RWPE2 (cell line): ENCODE results near the gene BOLA3.

Experiments
- ATAC-seq: fragments of 200-7000 bp; cut with Tn5 transposase; 3 replicates; pipeline ENCODE4 v1.9.1; 2021; ENCODE audit warnings: low read depth
- DNase-seq: peaks from one replicate; pipeline ENCODE4 v3.0.0-alpha.2; 2020; ENCODE audit warnings: low spot score
- H3K27ac ChIP-seq: fragments of 450-650 bp; 2 replicates; pipeline ENCODE4 v1.5.1; 2017; ENCODE audit warnings: mild to moderate bottlenecking; ENCODE audit not compliant: poor library complexity, severe bottlenecking
- H3K27me3 ChIP-seq: fragments of 250-450 bp; sonication (Bioruptor Pico); 2 replicates; pipeline ENCODE4 v1.5.1; 2021; ENCODE audit warnings: mild to moderate bottlenecking, moderate library complexity; ENCODE audit not compliant: insufficient read depth, poor library complexity, severe bottlenecking
- H3K36me3 ChIP-seq: fragments of 250-450 bp; sonication (Bioruptor Pico); 2 replicates; pipeline ENCODE4 v1.5.1; 2020; ENCODE audit warnings: low read depth, mild to moderate bottlenecking, moderate library complexity
- H3K4me1 ChIP-seq: fragments of 250-450 bp; sonication (Bioruptor Pico); 2 replicates; pipeline ENCODE4 v1.5.1; 2021; ENCODE audit warnings: mild to moderate bottlenecking, moderate library complexity; ENCODE audit not compliant: insufficient read depth, poor library complexity, severe bottlenecking
- H3K4me3 ChIP-seq: fragments of 250-450 bp; sonication (Bioruptor Pico); 2 replicates; pipeline ENCODE4 v1.5.1; 2021; ENCODE audit warnings: mild to moderate bottlenecking, moderate library complexity; ENCODE audit not compliant: severe bottlenecking
- H3K9me3 ChIP-seq: fragments of 250-450 bp; sonication (Bioruptor Pico); 2 replicates; pipeline ENCODE4 v1.5.1; 2021; ENCODE audit warnings: mild to moderate bottlenecking, moderate library complexity; ENCODE audit not compliant: severe bottlenecking
- TF ChIP-seq, protein P1 (sequence below): fragments of 450-650 bp; IDR thresholded peaks from one replicate; pipeline ENCODE4 v1.5.1; 2017; ENCODE audit warnings: mild to moderate bottlenecking, moderate library complexity; ENCODE audit not compliant: poor library complexity, severe bottlenecking

BOLA3 gene

DNA sequence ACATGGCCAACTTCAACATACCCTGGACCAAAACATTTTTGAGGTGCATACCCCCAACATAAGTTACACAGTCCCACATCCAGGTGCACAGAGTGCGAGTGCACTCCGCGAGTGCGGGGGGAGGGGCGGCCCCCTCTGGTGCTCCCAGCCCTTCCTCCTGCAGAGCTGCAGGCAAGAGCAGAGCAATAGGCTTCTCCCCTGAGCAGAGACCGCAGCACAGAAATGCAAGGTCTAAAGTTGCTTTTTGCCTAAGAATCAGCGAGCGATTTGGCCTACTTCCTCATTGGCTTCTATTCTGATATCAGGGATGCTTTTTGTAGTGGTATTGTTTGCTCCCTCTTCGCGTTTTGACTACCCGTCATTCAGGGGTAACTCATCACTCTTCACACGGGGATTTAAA is 40.6 kb downstream of the BOLA3 start:
- ATAC-seq (no peak), DNase-seq (no peak)
- H3K27me3 ChIP-seq: no peaks in the 10 kb centered on the region
- H3K36me3 ChIP-seq: peaks cover 11% of the 10 kb centered on the region
- H3K4me1 ChIP-seq: no peaks in the 10 kb centered on the region
- no peak overlapping the region for H3K27ac ChIP-seq
- H3K4me3 ChIP-seq: no peak overlapping the region
- TF ChIP-seq, protein P1, sequence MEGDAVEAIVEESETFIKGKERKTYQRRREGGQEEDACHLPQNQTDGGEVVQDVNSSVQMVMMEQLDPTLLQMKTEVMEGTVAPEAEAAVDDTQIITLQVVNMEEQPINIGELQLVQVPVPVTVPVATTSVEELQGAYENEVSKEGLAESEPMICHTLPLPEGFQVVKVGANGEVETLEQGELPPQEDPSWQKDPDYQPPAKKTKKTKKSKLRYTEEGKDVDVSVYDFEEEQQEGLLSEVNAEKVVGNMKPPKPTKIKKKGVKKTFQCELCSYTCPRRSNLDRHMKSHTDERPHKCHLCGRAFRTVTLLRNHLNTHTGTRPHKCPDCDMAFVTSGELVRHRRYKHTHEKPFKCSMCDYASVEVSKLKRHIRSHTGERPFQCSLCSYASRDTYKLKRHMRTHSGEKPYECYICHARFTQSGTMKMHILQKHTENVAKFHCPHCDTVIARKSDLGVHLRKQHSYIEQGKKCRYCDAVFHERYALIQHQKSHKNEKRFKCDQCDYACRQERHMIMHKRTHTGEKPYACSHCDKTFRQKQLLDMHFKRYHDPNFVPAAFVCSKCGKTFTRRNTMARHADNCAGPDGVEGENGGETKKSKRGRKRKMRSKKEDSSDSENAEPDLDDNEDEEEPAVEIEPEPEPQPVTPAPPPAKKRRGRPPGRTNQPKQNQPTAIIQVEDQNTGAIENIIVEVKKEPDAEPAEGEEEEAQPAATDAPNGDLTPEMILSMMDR: no peak
- no peaks in the 10 kb centered on the region for H3K9me3 ChIP-seq

DNA sequence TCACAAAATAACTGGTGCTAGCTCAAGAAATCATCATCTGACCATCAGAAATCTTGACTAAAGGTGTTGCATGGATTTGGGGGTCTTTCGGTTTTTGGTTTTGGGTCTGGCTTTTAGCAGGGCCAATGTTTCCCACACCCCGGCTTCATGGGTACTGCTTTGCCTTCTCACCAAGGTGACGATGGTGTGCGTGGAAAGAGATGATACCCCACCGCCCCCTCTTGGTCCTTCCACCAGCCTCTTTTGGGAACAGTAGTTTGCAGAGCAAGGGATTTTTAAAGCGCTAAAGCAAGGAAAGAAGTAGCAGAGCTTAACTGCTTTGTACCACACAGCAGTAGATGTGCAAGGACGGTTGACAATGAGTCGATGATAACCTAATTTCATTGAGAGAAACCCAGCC is 42.3 kb downstream of the BOLA3 start:
- no peak overlapping the region for H3K27ac ChIP-seq
- H3K9me3 ChIP-seq: no peaks in the 10 kb centered on the region
- no peaks in the 10 kb centered on the region for H3K27me3 ChIP-seq
- H3K4me3 ChIP-seq: no peak overlapping the region
- no peak for ATAC-seq
- H3K4me1 ChIP-seq: no peaks in the 10 kb centered on the region
- peaks cover 18% of the 10 kb centered on the region for H3K36me3 ChIP-seq
- TF ChIP-seq, protein P1: no peak
- DNase-seq: no peak

DNA sequence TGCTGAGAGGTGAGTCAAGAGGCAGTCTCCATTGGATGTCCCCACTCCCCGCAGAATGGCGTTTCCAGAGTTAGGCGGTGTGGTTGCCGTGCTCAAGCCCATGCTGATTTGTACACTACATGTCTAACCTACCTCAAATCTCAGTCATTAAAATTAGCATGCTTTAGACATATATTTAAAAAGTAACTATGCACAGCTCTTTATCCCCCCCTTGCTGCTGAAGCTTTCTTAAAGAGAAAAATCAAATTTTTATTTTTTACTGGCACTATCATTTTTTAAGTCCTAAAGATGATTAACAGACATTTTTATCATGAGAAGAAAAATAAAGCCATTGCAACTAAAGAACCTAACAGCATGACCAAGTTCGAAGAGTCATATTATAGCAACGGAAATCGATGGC is 42.9 kb downstream of the BOLA3 start:
- H3K4me3 ChIP-seq: no peak overlapping the region
- H3K9me3 ChIP-seq: no peaks in the 10 kb centered on the region
- DNase-seq: no peak
- TF ChIP-seq, protein P1: peak; percentile 33
- no peaks in the 10 kb centered on the region for H3K4me1 ChIP-seq
- no peak overlapping the region for H3K27ac ChIP-seq
- ATAC-seq: no peak
- H3K27me3 ChIP-seq: no peaks in the 10 kb centered on the region
- H3K36me3 ChIP-seq: peaks cover 23% of the 10 kb centered on the region

DNA sequence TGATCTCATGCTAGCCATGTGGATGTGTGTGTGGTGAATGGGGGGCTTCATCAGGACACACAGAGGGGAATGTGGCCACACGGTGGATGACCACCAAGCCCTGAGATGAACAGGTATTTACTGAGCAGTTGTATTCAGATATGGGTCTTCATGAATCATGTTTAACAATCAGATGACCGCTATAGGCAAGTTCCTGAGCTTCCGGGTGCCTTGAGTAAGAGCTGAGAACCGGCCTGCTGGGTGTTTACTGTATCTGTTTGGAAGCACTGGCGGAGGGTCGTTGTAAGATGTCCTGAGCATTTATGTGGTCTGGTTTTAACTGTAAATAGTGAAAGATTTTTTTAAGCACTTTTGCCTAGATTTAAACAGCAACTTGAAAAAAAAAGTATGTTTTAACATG is 43.9 kb downstream of the BOLA3 start:
- H3K36me3 ChIP-seq: peaks cover 24% of the 10 kb centered on the region
- TF ChIP-seq, protein P1: no peak

DNA sequence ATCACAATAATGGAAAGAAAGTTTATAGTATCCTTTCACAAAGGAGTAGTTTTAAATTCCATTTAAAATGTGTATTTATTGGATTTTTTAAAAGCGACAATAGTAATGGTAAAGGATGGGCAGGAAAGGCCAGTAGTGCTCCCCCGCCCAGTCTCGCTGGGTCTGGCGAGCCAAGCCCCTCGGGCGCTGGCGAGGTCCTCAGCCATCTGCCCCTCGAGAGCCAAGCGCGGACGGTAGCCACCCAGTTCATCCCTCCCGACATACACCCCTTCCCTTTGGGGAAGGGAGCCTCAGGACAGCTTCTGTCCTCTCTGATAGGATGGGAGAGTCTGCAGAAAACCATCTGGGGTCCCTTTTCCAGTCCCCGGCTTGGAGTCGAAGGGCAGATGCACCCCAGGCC is 45.2 kb downstream of the BOLA3 start:
- TF ChIP-seq, protein P1: no peak
- no peaks in the 10 kb centered on the region for H3K9me3 ChIP-seq
- no peak overlapping the region for H3K27ac ChIP-seq
- H3K36me3 ChIP-seq: peaks cover 36% of the 10 kb centered on the region
- ATAC-seq (no peak), DNase-seq (no peak)
- no peaks in the 10 kb centered on the region for H3K4me1 ChIP-seq
- no peaks in the 10 kb centered on the region for H3K27me3 ChIP-seq
- no peak overlapping the region for H3K4me3 ChIP-seq

More for the DNA sequence above, 43.9 kb downstream of the BOLA3 start:
- H3K9me3 ChIP-seq: no peaks in the 10 kb centered on the region
- no peak for ATAC-seq
- no peaks in the 10 kb centered on the region for H3K4me1 ChIP-seq
- no peak for DNase-seq
- no peaks in the 10 kb centered on the region for H3K27me3 ChIP-seq
- H3K27ac ChIP-seq: no peak overlapping the region
- H3K4me3 ChIP-seq: no peak overlapping the region
